DOHH2 (cell line): ENCODE measurements around the gene CHRM5.

ENCODE experiments used
- EZH2phosphoT487 ChIP-seq: fragments of 200-600 bp; sonication (generic); IDR thresholded peaks from 2 replicates; pipeline ENCODE4 v1.6.1; 2017; ENCODE audit warnings: borderline replicate concordance, mild to moderate bottlenecking, antibody characterized with exemption, low read length, moderate library complexity, mixed read lengths
- TF ChIP-seq, protein P1 (sequence below): fragments of 200-600 bp; sonication (generic); IDR thresholded peaks from one replicate; pipeline ENCODE4 v1.5.1; 2014; ENCODE audit warnings: antibody characterized with exemption, mild to moderate bottlenecking, low read depth, low read length; ENCODE audit not compliant: poor library complexity, severe bottlenecking

DNA sequence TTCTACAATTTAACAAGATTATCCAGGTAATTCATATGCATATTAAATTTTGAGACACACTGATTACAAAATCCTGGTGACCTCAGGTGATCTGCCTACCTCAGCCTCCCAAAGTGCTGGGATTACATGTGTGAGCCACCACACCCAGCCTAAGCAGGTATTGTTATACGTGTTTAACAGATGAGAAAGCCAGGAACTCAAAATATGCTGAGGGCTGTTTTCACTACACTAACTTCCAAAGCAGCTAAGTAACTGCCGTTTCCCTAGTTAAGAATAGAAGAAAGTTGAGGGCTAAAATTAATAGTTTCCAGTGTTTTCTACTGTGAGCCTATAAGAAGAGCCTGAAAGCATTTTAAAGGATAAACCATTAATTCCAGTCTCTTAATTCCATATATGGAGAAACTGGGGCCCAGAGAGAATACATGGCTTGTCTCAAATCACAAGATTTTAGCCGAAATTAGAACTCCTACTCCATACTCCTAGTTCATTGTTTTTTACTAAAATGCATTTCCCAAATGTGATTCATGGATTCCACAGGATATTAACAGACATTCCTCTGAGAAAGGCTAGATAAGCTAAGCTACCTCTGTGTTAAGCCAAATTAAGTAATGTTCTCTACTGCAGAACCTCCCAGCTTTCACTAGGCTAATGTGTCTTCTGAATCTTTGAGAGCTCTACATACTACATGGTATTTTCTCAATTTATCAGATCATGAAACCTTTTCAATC lies 87.7 kb downstream of the CHRM5 start:
- TF ChIP-seq, protein P1, sequence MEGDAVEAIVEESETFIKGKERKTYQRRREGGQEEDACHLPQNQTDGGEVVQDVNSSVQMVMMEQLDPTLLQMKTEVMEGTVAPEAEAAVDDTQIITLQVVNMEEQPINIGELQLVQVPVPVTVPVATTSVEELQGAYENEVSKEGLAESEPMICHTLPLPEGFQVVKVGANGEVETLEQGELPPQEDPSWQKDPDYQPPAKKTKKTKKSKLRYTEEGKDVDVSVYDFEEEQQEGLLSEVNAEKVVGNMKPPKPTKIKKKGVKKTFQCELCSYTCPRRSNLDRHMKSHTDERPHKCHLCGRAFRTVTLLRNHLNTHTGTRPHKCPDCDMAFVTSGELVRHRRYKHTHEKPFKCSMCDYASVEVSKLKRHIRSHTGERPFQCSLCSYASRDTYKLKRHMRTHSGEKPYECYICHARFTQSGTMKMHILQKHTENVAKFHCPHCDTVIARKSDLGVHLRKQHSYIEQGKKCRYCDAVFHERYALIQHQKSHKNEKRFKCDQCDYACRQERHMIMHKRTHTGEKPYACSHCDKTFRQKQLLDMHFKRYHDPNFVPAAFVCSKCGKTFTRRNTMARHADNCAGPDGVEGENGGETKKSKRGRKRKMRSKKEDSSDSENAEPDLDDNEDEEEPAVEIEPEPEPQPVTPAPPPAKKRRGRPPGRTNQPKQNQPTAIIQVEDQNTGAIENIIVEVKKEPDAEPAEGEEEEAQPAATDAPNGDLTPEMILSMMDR = no peak
- no peak for TF ChIP-seq EZH2phosphoT487
